SK-N-SH (cell line): ENCODE results near the gene KCNJ3. TPM values are rescaled to one million over a fixed set of nuclear protein-coding genes. Genes with fewer than 3 reads are reported as not detected.

Source experiments
- CTCF ChIA-PET: fragments of 300-600, 350-600 bp; formaldehyde crosslinking; extraction: SDS; loops from one replicate; lab custom pipeline; 2021; lab: Yijun Ruan, JAX
- POLR2A ChIA-PET: fragments of 350-600 bp; sonication (Branson Sonifier 250); formaldehyde crosslinking; extraction: SDS; loops from one replicate; lab custom pipeline; 2020; ENCODE audit warnings: antibody characterized with exemption, inconsistent platforms; lab: Yijun Ruan, JAX
- DNase-seq: peaks from one replicate; pipeline ENCODE4 v3.0.0; 2012
- H2AFZ ChIP-seq: fragments of 200-600 bp; sonication (generic); 2 replicates; pipeline ENCODE4 v1.8.1; 2016; ENCODE audit warnings: antibody characterized with exemption, mild to moderate bottlenecking, low read depth
- H3F3A ChIP-seq: fragments of 200-600 bp; sonication (generic); replicated peaks from 2 replicates; pipeline ENCODE3; 2016; ENCODE audit warnings: antibody characterized with exemption, mild to moderate bottlenecking; ENCODE audit not compliant: insufficient read depth
- H3K27ac ChIP-seq, 2 experiments: fragments of 200-500 bp in 1 of 2; fragments of 200-600 bp in 1 of 2; sonication (Bioruptor generic) in 1 of 2; sonication (generic), shearing (Covaris generic) in 1 of 2; 2 replicates each; pipeline versions ENCODE4 v1.5.1 to v1.6.1; 2014 to 2016; ENCODE audit warnings: low read depth in 2 of 2, inconsistent platforms in 1 of 2, low read length in 1 of 2, mild to moderate bottlenecking in 1 of 2, mixed read lengths in 1 of 2
- H3K27me3 ChIP-seq: fragments of 200-600 bp; sonication (generic), shearing (Covaris generic); 2 replicates; pipeline ENCODE4 v1.6.1; 2016; ENCODE audit warnings: mixed run types; ENCODE audit not compliant: insufficient read depth
- H3K36me3 ChIP-seq, 2 experiments: fragments of 200-500 bp in 1 of 2; fragments of 200-600 bp in 1 of 2; sonication (Bioruptor generic) in 1 of 2; sonication (generic) in 1 of 2; replicated peaks in 1 of 2; 2 replicates each; pipeline versions ENCODE3 to v1.5.1; 2014 to 2016; ENCODE audit warnings: low read length in 1 of 2, mild to moderate bottlenecking in 1 of 2; ENCODE audit not compliant: insufficient read depth in 2 of 2, control insufficient read depth in 1 of 2
- H3K4me1 ChIP-seq, 2 experiments: fragments of 200-500 bp in 1 of 2; fragments of 200-600 bp in 1 of 2; sonication (Bioruptor generic) in 1 of 2; sonication (generic), shearing (Covaris generic) in 1 of 2; 2 replicates each; pipeline versions ENCODE4 v1.5.1 to v1.6.1; 2014 to 2016; ENCODE audit warnings: low read depth in 1 of 2, low read length in 1 of 2, mixed run types in 1 of 2; ENCODE audit not compliant: insufficient read depth in 2 of 2, control insufficient read depth in 1 of 2
- H3K4me2 ChIP-seq: fragments of 200-600 bp; sonication (generic), shearing (Covaris generic); 2 replicates; pipeline ENCODE4 v1.6.1; 2017; ENCODE audit warnings: mixed run types
- H3K4me3 ChIP-seq, 2 experiments: fragments of 200-500 bp in 1 of 2; fragments of 200-600 bp in 1 of 2; sonication (Bioruptor generic) in 1 of 2; sonication (generic), shearing (Covaris generic) in 1 of 2; 2 replicates each; pipeline versions ENCODE4 v1.5.1 to v1.8.1; 2014 to 2016; ENCODE audit warnings: low read depth in 2 of 2, inconsistent platforms in 1 of 2, low read length in 1 of 2, mild to moderate bottlenecking in 1 of 2, mixed read lengths in 1 of 2, moderate library complexity in 1 of 2
- H3K79me2 ChIP-seq: fragments of 200-600 bp; sonication (generic); 2 replicates; pipeline ENCODE4 v1.8.1; 2017; ENCODE audit warnings: mild to moderate bottlenecking; ENCODE audit not compliant: insufficient read depth
- H3K9ac ChIP-seq: fragments of 200-600 bp; sonication (generic); 2 replicates; pipeline ENCODE4 v1.6.1; 2017; ENCODE audit warnings: mixed run types
- H3K9me2 ChIP-seq: fragments of 200-600 bp; sonication (generic); 2 replicates; pipeline ENCODE4 v1.6.1; 2017; ENCODE audit warnings: mixed run types
- H3K9me3 ChIP-seq: fragments of 200-600 bp; sonication (generic); 2 replicates; pipeline ENCODE4 v1.6.1; 2017; ENCODE audit warnings: mixed run types, mild to moderate bottlenecking, moderate library complexity
- H4K20me1 ChIP-seq: fragments of 200-600 bp; sonication (generic); 2 replicates; pipeline ENCODE4 v1.6.1; 2017; ENCODE audit warnings: mild to moderate bottlenecking, mixed run types; ENCODE audit not compliant: insufficient read depth
- CHD2 ChIP-seq: fragments of 150-350 bp; IDR thresholded peaks from 2 replicates; pipeline ENCODE4 v1.6.1; 2018; ENCODE audit warnings: low read length; ENCODE audit not compliant: partially characterized antibody
- ELF1 ChIP-seq: IDR thresholded peaks from 2 replicates; pipeline ENCODE4 v1.4.0; 2012
- EP300 ChIP-seq, 2 experiments: IDR thresholded peaks; 2 replicates each; pipeline versions ENCODE4 v1.4.0 to v1.6.1; 2012; ENCODE audit warnings: borderline replicate concordance in 1 of 2, low read depth in 1 of 2, low read length in 1 of 2
- FOXJ3 ChIP-seq: sonication (generic); formaldehyde crosslinking; IDR thresholded peaks from 2 replicates; pipeline ENCODE4 v1.5.1; 2020; ENCODE audit warnings: mild to moderate bottlenecking, missing genetic modification reagents
- FOXM1 ChIP-seq: IDR thresholded peaks from 2 replicates; pipeline ENCODE4 v1.4.0; 2012; ENCODE audit warnings: low read depth, mild to moderate bottlenecking
- GABPA ChIP-seq: IDR thresholded peaks from 2 replicates; pipeline ENCODE4 v1.4.0; 2012; ENCODE audit warnings: low read depth, mild to moderate bottlenecking
- GATA2 ChIP-seq: sonication (generic); formaldehyde crosslinking; IDR thresholded peaks from 2 replicates; pipeline ENCODE4 v1.5.0; 2020; ENCODE audit warnings: mild to moderate bottlenecking, missing genetic modification reagents
- JUND ChIP-seq: IDR thresholded peaks from 2 replicates; pipeline ENCODE4 v1.4.0; 2012
- MEF2A ChIP-seq: IDR thresholded peaks from 2 replicates; pipeline ENCODE4 v1.4.0; 2012; ENCODE audit warnings: low read depth, borderline replicate concordance
- NFIC ChIP-seq: IDR thresholded peaks from 2 replicates; pipeline ENCODE4 v1.4.0; 2012; ENCODE audit warnings: borderline replicate concordance
- NRF1 ChIP-seq: IDR thresholded peaks from 2 replicates; pipeline ENCODE4 v1.6.1; 2012; ENCODE audit warnings: low read depth, mild to moderate bottlenecking, low read length
- RAD21 ChIP-seq: IDR thresholded peaks from 2 replicates; pipeline ENCODE4 v1.6.1; 2012; ENCODE audit warnings: mild to moderate bottlenecking, low read length
- RFX5 ChIP-seq: IDR thresholded peaks from 2 replicates; pipeline ENCODE4 v1.6.1; 2012; ENCODE audit warnings: mild to moderate bottlenecking, improper control_type of control experiment, low read length
- SMC3 ChIP-seq: IDR thresholded peaks from 2 replicates; pipeline ENCODE4 v1.6.1; 2012; ENCODE audit warnings: low read depth, low read length, improper control_type of control experiment
- WGBS: methylation state at CpG from one replicate; pipeline ENCODE4 v1.1.6; 2017; ENCODE audit warnings: low lambda C conversion rate; 5-methylcytosine and 5-hydroxymethylcytosine counted together
- polyA plus RNA-seq, 3 experiments: library from polyadenylated mRNA; depleted of rRNA; stranded (reverse); fragments of >200 nt; gene quantifications; 2 replicates each; pipeline ENCODE4 v1.2.3, GENCODE V29; 2012
- TF ChIP-seq, protein P1 (sequence below): IDR thresholded peaks from 2 replicates; pipeline ENCODE4 v1.6.1; 2012; ENCODE audit warnings: mild to moderate bottlenecking, low read depth, low read length, moderate library complexity
- TF ChIP-seq, protein P2 (sequence below): IDR thresholded peaks from 2 replicates; pipeline ENCODE4 v1.4.0; 2012; ENCODE audit warnings: low read depth, borderline replicate concordance
- TF ChIP-seq, protein P3 (sequence below): IDR thresholded peaks from 2 replicates; pipeline ENCODE4; 2012

The KCNJ3 gene
- polyA plus RNA-seq, 1 of the 3 experiments (the other 2 are of a cell fraction), result not detected

DNA sequence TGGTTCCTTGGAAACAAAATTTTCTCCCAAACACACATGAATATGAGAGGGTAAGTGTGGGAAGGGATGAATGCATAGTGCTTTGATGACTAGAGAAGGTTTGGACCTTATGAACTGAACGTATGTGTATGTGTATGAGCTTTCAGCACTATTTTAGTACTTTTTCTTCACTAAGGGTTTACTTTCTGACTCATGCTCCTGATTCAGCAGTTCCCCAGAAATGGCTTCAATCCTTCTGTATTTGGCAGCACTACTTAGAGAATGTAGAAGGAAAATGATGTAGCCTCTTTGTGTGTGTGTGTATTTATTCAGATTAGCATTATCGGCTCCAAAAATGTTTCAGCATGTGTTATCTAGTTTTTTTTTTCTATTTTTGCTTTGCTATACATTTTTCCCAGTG lies 22.2 kb downstream of the KCNJ3 start:
- Histone ChIP-seq H3K9ac (no peak overlapping the region), H3K79me2 (no peaks in the 10 kb centered on the region), H3K4me1 (peaks cover 0 to 3% of the 10 kb centered on the region in 2 experiments; a peak in 1 of 4 replicates), H3K9me2 (no peaks in the 10 kb centered on the region), H3K4me3 (no peak overlapping the region), H3K36me3 (no peaks in the 10 kb centered on the region), H4K20me1 (no peaks in the 10 kb centered on the region), H3K4me2 (no peak overlapping the region), H3K27me3 (no peaks in the 10 kb centered on the region; the same call in 1 of the 2 replicates), H3K27ac (peak overlapping the region in 1 of 2 experiments; percentile 92; a peak in 1 of 4 replicates), H3K9me3 (no peaks in the 10 kb centered on the region), H2AFZ (no peak overlapping the region), H3F3A (no peaks in the 10 kb centered on the region)
- DNase-seq, result no peak
- TF ChIP-seq, protein P1, sequence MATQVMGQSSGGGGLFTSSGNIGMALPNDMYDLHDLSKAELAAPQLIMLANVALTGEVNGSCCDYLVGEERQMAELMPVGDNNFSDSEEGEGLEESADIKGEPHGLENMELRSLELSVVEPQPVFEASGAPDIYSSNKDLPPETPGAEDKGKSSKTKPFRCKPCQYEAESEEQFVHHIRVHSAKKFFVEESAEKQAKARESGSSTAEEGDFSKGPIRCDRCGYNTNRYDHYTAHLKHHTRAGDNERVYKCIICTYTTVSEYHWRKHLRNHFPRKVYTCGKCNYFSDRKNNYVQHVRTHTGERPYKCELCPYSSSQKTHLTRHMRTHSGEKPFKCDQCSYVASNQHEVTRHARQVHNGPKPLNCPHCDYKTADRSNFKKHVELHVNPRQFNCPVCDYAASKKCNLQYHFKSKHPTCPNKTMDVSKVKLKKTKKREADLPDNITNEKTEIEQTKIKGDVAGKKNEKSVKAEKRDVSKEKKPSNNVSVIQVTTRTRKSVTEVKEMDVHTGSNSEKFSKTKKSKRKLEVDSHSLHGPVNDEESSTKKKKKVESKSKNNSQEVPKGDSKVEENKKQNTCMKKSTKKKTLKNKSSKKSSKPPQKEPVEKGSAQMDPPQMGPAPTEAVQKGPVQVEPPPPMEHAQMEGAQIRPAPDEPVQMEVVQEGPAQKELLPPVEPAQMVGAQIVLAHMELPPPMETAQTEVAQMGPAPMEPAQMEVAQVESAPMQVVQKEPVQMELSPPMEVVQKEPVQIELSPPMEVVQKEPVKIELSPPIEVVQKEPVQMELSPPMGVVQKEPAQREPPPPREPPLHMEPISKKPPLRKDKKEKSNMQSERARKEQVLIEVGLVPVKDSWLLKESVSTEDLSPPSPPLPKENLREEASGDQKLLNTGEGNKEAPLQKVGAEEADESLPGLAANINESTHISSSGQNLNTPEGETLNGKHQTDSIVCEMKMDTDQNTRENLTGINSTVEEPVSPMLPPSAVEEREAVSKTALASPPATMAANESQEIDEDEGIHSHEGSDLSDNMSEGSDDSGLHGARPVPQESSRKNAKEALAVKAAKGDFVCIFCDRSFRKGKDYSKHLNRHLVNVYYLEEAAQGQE, result no peak
- TF ChIP-seq JUND (no peak), CHD2 (no peak), FOXJ3 (no peak), EP300 (IDR thresholded peaks at IDR 0.05; ENCODE audit: borderline replicate concordance in 1 of 2, low read depth in 1 of 2, low read length in 1 of 2) (no peak), NRF1 (no peak), GABPA (no peak), ELF1 (no peak), RAD21 (no peak), RFX5 (no peak), NFIC (no peak), FOXM1 (no peak), MEF2A (no peak), GATA2 (CRISPR knock-in tag) (no peak), SMC3 (no peak)
- TF ChIP-seq, protein P2, sequence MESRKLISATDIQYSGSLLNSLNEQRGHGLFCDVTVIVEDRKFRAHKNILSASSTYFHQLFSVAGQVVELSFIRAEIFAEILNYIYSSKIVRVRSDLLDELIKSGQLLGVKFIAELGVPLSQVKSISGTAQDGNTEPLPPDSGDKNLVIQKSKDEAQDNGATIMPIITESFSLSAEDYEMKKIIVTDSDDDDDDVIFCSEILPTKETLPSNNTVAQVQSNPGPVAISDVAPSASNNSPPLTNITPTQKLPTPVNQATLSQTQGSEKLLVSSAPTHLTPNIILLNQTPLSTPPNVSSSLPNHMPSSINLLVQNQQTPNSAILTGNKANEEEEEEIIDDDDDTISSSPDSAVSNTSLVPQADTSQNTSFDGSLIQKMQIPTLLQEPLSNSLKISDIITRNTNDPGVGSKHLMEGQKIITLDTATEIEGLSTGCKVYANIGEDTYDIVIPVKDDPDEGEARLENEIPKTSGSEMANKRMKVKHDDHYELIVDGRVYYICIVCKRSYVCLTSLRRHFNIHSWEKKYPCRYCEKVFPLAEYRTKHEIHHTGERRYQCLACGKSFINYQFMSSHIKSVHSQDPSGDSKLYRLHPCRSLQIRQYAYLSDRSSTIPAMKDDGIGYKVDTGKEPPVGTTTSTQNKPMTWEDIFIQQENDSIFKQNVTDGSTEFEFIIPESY, result no peak
- TF ChIP-seq, protein P3, sequence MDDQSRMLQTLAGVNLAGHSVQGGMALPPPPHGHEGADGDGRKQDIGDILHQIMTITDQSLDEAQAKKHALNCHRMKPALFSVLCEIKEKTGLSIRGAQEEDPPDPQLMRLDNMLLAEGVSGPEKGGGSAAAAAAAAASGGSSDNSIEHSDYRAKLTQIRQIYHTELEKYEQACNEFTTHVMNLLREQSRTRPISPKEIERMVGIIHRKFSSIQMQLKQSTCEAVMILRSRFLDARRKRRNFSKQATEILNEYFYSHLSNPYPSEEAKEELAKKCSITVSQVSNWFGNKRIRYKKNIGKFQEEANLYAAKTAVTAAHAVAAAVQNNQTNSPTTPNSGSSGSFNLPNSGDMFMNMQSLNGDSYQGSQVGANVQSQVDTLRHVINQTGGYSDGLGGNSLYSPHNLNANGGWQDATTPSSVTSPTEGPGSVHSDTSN, result no peak
- ChIA-PET POLR2A (no interaction called here), CTCF (interaction anchor here (1.4 kb wide), 1 partner anchor 97 kb away, joined by 4 read pairs; no protein-coding TSS in a partner anchor)
- 21% methylated on average over 2 of the region's 2 CpGs for WGBS
